GM23338 (cell line): ENCODE measurements around the gene PIK3CB.

Experiments
- EZH2phosphoT487 ChIP-seq: fragments of 200-600 bp; sonication (generic); IDR thresholded peaks from one replicate; pipeline ENCODE4 v1.8.1; 2018; ENCODE audit warnings: antibody characterized with exemption; ENCODE audit not compliant: unreplicated experiment
- POLR2AphosphoS5 ChIP-seq: IDR thresholded peaks from 2 replicates; pipeline ENCODE4 v1.6.1; 2016; ENCODE audit warnings: antibody characterized with exemption, low read depth
- TF ChIP-seq, protein P1 (sequence below), 2 experiments: fragments of 200-600 bp in 1 of 2; sonication (generic) in 1 of 2; conservative IDR thresholded peaks; 2 replicates each; pipeline versions ENCODE4 v1.5.1 to v1.6.1; 2016 to 2017; ENCODE audit warnings: antibody characterized with exemption in 2 of 2, low read depth in 2 of 2, mild to moderate bottlenecking in 2 of 2, moderate library complexity in 1 of 2

DNA sequence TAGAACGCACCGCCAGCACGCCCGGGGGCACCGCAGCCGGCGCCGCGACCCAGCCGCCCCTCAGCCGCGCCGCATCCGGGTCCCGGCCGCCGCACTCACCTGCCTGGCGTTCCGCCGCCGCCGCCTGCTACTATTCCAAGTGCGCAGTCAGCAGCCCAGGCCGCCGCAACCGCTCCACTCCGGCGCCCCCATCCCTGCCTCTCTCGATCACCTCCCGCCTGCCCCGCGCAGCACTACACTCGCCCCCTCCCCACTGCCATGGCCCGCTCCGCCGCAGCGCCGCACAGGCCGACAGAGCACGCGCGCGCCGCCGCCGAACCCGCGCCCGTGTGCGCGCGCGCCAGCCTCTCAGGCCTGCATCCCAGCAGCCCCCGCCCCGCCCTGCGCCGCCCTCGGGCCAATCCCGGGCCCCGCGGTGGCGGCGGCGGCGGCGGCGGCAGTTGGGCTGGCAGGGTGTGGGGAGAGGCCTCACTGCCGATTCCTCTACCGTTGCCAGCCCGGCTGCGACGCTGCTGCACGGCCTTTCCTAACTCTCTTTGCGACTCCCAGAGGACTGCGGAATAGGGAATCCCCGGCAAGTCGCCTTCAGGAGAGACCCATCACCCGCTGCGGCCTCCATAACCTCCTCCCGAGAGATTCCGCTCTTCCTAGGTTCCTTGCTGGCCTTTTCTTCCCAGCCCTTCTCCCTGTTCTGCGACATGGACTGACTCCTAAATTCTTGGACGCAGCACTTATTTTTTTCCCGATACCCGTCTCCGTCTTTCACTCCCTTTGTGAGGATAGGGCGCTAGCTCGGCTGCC lies at the start of gene PIK3CB:
- TF ChIP-seq, protein P1, sequence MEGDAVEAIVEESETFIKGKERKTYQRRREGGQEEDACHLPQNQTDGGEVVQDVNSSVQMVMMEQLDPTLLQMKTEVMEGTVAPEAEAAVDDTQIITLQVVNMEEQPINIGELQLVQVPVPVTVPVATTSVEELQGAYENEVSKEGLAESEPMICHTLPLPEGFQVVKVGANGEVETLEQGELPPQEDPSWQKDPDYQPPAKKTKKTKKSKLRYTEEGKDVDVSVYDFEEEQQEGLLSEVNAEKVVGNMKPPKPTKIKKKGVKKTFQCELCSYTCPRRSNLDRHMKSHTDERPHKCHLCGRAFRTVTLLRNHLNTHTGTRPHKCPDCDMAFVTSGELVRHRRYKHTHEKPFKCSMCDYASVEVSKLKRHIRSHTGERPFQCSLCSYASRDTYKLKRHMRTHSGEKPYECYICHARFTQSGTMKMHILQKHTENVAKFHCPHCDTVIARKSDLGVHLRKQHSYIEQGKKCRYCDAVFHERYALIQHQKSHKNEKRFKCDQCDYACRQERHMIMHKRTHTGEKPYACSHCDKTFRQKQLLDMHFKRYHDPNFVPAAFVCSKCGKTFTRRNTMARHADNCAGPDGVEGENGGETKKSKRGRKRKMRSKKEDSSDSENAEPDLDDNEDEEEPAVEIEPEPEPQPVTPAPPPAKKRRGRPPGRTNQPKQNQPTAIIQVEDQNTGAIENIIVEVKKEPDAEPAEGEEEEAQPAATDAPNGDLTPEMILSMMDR (conservative IDR thresholded peaks at IDR 0.05; ENCODE audit: low read depth in 2 of 2), result peak in 1 of 2 experiments; percentile 9; a peak in 1 of 4 replicates
- TF ChIP-seq EZH2phosphoT487, result no peak
- TF ChIP-seq POLR2AphosphoS5, result peak; percentile 83
